Nephron (organoid): ENCODE results near the gene DDIT3.

Experiments used
- H3K27ac Mint-ChIP-seq, 3 experiments: 2 replicates each; pipeline ENCODE4 v1.8.0; 2020; ENCODE audit warnings: mixed read lengths in 3 of 3, mild to moderate bottlenecking in 2 of 3, moderate library complexity in 1 of 3
- H3K27me3 Mint-ChIP-seq: 2 replicates; pipeline ENCODE4 v1.8.0; 2021; ENCODE audit warnings: low read depth, mild to moderate bottlenecking, moderate library complexity, mixed read lengths
- H3K36me3 Mint-ChIP-seq: 2 replicates; pipeline ENCODE4 v1.8.0; 2020; ENCODE audit warnings: low read depth, mixed read lengths
- H3K4me1 Mint-ChIP-seq: 2 replicates; pipeline ENCODE4 v1.8.0; 2020; ENCODE audit warnings: mixed read lengths
- H3K4me3 Mint-ChIP-seq, 3 experiments: 2 replicates each; pipeline ENCODE4 v1.8.0; 2020; ENCODE audit warnings: mild to moderate bottlenecking in 3 of 3, mixed read lengths in 3 of 3, moderate library complexity in 2 of 3
- H3K9me3 Mint-ChIP-seq: 2 replicates; pipeline ENCODE4 v1.8.0; 2020; ENCODE audit warnings: mixed read lengths
- CTCF ChIP-seq, 3 experiments: fragments of 200-600 bp; sonication (generic); IDR thresholded peaks; one replicate each; pipeline ENCODE4 v1.5.0; 2021; ENCODE audit warnings: antibody characterized with exemption in 3 of 3; ENCODE audit not compliant: unreplicated experiment in 3 of 3

Gene DDIT3

DNA sequence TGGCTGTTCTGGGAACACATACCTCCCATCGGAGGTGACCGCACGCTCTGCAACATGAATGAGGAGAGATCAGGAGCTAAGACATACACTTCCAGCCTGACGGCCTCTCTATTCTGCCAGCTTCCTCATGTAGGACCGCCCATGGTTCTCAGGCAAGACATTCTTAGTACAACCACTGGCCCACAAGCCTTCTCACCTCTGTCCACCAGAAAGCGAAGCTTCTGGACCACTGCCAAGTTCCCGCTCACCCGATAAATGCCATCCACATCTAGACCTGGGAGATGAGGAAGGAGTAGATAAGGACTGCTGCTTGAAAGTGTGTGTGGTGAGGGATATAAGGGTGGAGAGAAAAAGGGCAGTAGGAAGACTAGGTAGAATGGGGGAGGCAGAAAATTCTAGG lies 45.9 kb downstream of the DDIT3 start:
- no peak overlapping the region for H3K27ac Mint-ChIP-seq
- peaks cover 85% of the 10 kb centered on the region for H3K27me3 Mint-ChIP-seq
- peaks cover 25% of the 10 kb centered on the region for H3K4me1 Mint-ChIP-seq
- peaks cover 3% of the 10 kb centered on the region for H3K36me3 Mint-ChIP-seq
- H3K4me3 Mint-ChIP-seq, result peak overlapping the region; percentile 25 to 60 (median 27)
- no peak for TF ChIP-seq CTCF (IDR thresholded peaks at IDR 0.05; ENCODE audit: unreplicated experiment in 3 of 3)
- H3K9me3 Mint-ChIP-seq, result no peaks in the 10 kb centered on the region

GRCh38 chr12:57473886-57474285 lies 46.4 kb downstream of the DDIT3 start:
- TF ChIP-seq CTCF (IDR thresholded peaks at IDR 0.05; ENCODE audit: unreplicated experiment in 3 of 3), result no peak
- H3K4me1 Mint-ChIP-seq, result peaks cover 25% of the 10 kb centered on the region
- H3K27ac Mint-ChIP-seq, result no peak overlapping the region
- H3K36me3 Mint-ChIP-seq, result peaks cover 3% of the 10 kb centered on the region
- H3K9me3 Mint-ChIP-seq, result no peaks in the 10 kb centered on the region
- peak overlapping the region in 2 of 3 experiments; percentile 20 to 60 for H3K4me3 Mint-ChIP-seq
- peaks cover 83% of the 10 kb centered on the region for H3K27me3 Mint-ChIP-seq

GRCh38 chr12:57473392-57473791 lies 46.9 kb downstream of the DDIT3 start:
- H3K27ac Mint-ChIP-seq, result no peak overlapping the region
- peaks cover 79% of the 10 kb centered on the region for H3K27me3 Mint-ChIP-seq

DNA sequence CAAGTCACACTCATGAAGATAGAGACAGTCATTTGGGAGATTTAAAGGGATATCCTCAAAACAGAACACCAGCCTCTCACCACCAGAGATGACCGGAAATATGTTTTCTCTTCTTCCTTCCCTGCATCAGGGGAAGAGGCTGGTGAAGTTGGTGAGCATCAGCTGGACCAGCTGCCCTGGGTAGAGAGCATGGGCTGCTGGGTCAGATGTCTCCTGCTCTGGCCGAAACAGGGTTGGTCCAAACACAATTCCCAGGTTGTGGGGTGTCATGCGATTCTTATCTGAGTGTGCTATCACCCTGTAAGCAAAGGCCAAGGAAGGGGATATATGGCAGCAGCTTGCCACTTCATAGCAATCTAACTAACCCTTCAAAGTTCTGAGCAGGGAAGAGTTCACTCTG lies 47.9 kb downstream of the DDIT3 start:
- peaks cover 7% of the 10 kb centered on the region for H3K36me3 Mint-ChIP-seq
- peaks cover 77% of the 10 kb centered on the region for H3K27me3 Mint-ChIP-seq
- TF ChIP-seq CTCF (IDR thresholded peaks at IDR 0.05; ENCODE audit: unreplicated experiment in 3 of 3), result no peak
- H3K9me3 Mint-ChIP-seq, result no peaks in the 10 kb centered on the region
- no peak overlapping the region for H3K27ac Mint-ChIP-seq
- no peak overlapping the region for H3K4me3 Mint-ChIP-seq
- H3K4me1 Mint-ChIP-seq, result peaks cover 17% of the 10 kb centered on the region

More at GRCh38 chr12:57473392-57473791, 46.9 kb downstream of the DDIT3 start:
- H3K4me3 Mint-ChIP-seq, result no peak overlapping the region
- H3K4me1 Mint-ChIP-seq, result peaks cover 22% of the 10 kb centered on the region
- no peak for TF ChIP-seq CTCF (IDR thresholded peaks at IDR 0.05; ENCODE audit: unreplicated experiment in 3 of 3)
- H3K9me3 Mint-ChIP-seq, result no peaks in the 10 kb centered on the region
- peaks cover 4% of the 10 kb centered on the region for H3K36me3 Mint-ChIP-seq

DNA sequence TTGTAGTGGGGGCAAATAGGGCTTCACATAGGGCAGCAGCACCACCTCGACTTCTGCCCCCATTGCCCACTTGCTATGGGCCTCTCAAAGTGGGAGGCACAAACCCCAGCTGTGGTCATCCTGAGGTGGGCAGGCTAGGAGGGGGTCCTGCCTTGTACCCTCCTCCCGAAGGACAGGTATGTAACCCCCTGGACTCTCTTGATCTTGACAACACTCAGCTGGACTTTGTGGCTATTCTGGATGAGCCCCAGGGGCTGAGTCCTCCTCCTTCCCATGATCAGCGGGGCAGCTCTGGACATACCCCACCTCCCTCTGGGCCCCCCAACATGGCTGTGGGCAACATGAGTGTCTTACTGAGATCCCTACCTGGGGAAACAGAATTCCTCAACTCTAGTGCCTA lies 48.7 kb downstream of the DDIT3 start:
- peaks cover 10% of the 10 kb centered on the region for H3K4me1 Mint-ChIP-seq
- H3K9me3 Mint-ChIP-seq, result no peaks in the 10 kb centered on the region
- peaks cover 12% of the 10 kb centered on the region for H3K36me3 Mint-ChIP-seq
- H3K27ac Mint-ChIP-seq, result no peak overlapping the region
- H3K27me3 Mint-ChIP-seq, result peaks cover 74% of the 10 kb centered on the region
- no peak for TF ChIP-seq CTCF (IDR thresholded peaks at IDR 0.05; ENCODE audit: unreplicated experiment in 3 of 3)
- H3K4me3 Mint-ChIP-seq, result no peak overlapping the region

DNA sequence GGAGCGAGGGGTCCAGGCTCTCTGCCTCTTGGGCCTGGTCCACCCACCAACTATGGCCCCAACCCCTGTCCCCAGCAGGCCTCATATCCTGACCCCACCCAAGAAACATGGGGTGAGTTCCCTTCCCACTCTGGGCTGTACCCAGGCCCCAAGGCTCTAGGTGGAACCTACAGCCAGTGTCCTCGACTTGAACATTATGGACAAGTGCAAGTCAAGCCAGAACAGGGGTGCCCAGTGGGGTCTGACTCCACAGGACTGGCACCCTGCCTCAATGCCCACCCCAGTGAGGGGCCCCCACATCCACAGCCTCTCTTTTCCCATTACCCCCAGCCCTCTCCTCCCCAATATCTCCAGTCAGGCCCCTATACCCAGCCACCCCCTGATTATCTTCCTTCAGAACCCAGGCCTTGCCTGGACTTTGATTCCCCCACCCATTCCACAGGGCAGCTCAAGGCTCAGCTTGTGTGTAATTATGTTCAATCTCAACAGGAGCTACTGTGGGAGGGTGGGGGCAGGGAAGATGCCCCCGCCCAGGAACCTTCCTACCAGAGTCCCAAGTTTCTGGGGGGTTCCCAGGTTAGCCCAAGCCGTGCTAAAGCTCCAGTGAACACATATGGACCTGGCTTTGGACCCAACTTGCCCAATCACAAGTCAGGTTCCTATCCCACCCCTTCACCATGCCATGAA lies 49.2 kb downstream of the DDIT3 start:
- H3K4me3 Mint-ChIP-seq, result no peak overlapping the region
- peaks cover 68% of the 10 kb centered on the region for H3K27me3 Mint-ChIP-seq
- H3K36me3 Mint-ChIP-seq, result peaks cover 12% of the 10 kb centered on the region
- H3K27ac Mint-ChIP-seq, result no peak overlapping the region
- TF ChIP-seq CTCF (IDR thresholded peaks at IDR 0.05; ENCODE audit: unreplicated experiment in 3 of 3), result no peak
- peaks cover 9% of the 10 kb centered on the region for H3K4me1 Mint-ChIP-seq
- no peaks in the 10 kb centered on the region for H3K9me3 Mint-ChIP-seq
